HG02852 (cell line): Measurements from ENCODE around the gene PPFIA3.
A peak's percentile ranks its signal among the peaks of the same experiment; 100 is the strongest.
"Not testable (repeated sequence)": the region's sequence is repeated elsewhere in the genome, so short reads cannot be mapped to it uniquely, and the experiment has no call there.

Experiments used
- ATAC-seq: cut with Tn5 transposase; IDR thresholded peaks from one replicate; pipeline ENCODE4 v1.9.1; 2021; ENCODE audit warnings: mild to moderate bottlenecking, moderate library complexity; ENCODE audit not compliant: unreplicated experiment

The PPFIA3 gene

DNA sequence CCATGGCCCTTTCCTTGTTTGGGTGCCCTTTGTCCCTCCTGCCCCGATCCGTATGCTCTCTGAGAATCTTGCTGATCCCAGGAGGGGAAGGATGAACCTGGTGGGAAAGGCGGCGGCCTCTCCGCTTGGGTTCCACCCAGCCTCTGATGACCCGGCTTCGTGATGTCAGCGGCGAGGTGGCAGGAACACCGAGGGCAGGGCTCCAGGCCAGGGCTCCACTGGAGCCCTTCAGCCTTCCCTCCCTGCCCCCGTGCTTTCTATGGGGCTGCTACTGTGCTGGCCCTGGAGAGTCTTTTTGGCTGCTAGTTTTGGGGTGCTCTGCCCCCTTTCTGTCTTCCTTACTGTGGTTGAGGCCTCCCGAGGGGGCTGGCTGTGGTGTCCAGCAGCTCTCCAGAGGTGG, 17.0 kb upstream of the PPFIA3 start:
- ATAC-seq, result no peak

DNA sequence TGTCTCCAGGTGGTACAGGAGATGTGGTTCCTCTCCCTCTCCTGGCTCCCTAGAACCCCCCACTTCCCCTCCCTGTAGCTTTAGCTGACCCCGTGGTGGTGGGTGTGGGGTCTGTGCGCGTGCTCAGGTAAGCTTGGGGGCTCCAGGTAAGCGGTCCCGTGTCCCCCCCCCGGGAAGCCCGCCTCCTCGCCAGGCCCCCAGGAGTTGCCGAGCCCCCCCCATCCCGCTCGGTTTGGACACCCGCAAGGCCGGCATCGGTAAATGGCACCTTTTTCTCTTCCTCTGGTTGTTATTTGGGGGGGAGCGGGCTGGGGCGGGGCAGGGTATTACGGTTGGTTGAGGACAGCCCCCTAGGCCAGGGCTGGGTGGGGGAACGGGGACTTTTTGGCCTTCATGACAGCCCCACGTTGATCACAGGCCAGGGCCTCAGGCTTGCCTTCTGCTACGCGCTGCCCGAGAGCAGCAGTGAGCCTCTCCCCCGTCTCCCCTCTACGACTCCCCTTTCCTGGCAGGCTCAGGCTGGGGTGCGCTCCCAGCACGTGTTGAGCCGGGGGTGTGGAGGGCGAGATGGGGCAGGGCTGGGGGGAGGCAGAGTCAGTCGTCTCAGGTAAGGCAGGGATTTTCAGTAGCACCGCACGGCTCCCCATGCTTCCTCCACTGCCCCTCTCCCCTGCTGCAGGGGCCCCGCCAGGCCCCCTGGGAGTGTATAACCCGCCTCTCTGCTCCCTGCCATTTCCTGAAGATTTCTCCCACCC, 15.8 kb upstream of the PPFIA3 start:
- ATAC-seq, result no peak

DNA sequence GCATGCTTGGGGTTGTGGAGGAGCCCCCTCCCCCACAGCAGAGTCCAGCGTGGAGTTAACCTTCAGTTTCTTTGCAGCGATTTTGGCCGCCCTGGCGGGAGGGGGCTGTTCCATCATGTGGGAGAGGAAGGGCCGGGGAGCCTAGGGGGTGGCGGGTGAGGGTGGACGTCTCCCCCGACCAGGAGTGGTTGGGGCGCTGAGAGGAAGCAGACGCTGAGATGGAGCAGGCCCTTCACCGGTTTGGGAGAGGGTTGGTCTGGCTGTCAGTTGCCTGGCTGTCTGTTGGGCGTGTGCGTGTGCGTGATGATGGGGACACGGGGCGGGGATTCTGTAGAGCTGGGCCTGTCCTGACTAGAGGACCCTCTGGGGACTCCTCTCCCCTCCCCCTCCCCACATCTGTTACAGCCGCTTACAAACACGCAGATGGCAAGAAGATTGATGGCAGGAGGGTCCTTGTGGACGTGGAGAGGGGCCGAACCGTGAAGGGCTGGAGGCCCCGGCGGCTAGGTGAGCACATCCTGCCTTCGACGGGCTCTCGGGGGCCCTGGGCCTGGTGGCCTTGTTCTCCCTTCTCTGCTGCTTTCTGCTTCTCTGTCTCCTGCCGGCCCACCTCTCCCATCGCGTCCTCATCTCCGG, 15.0 kb upstream of the PPFIA3 start:
- ATAC-seq, result no peak

DNA sequence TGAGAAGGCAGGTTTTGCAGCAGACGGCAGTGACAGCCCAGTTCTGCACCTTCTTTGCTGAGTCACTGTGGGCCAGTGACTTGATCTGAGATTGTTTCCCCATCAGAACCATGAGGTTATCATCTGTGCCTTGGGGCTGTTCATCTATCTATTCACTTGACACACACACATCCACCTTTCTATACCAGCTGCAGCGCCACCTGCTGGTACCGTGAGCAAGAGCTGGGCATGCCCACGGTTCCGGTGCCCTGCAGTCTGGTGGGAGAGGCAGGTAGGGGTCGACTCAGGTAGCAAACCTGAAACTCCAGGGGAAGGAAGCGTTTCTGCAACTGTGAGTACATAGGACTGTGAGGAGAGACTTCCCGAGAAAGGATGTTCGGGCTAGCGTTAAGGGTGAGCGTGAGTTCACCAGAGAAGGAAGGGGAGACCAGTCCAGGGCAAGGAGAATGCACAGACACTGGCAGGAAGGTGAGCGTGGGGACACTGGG, 12.7 kb upstream of the PPFIA3 start:
- no peak for ATAC-seq

DNA sequence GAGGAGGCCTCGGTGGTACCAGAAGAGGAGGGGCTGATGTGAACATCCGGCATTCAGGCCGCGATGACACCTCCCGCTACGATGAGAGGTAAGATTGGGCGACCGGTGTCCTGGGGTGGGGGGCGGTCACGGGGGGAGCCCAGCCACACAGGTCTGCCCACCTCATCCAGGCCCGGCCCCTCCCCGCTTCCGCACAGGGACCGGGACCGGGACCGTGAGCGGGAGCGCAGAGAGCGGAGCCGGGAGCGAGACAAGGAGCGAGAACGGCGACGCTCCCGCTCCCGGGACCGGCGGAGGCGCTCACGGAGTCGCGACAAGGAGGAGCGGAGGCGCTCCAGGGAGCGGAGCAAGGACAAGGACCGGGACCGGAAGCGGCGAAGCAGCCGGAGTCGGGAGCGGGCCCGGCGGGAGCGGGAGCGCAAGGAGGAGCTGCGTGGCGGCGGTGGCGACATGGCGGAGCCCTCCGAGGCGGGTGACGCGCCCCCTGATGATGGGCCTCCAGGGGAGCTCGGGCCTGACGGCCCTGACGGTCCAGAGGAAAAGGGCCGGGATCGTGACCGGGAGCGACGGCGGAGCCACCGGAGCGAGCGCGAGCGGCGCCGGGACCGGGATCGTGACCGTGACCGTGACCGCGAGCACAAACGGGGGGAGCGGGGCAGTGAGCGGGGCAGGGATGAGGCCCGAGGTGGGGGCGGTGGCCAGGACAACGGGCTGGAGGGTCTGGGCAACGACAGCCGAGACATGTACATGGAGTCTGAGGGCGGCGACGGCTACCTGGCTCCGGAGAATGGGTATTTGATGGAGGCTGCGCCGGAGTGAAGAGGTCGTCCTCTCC, 11.5 kb upstream of the PPFIA3 start:
- no peak for ATAC-seq

- ATAC-seq, result no peak
These were observed 10.3 kb upstream of the PPFIA3 start for GRCh38 chr19:49109051-49109450.

DNA sequence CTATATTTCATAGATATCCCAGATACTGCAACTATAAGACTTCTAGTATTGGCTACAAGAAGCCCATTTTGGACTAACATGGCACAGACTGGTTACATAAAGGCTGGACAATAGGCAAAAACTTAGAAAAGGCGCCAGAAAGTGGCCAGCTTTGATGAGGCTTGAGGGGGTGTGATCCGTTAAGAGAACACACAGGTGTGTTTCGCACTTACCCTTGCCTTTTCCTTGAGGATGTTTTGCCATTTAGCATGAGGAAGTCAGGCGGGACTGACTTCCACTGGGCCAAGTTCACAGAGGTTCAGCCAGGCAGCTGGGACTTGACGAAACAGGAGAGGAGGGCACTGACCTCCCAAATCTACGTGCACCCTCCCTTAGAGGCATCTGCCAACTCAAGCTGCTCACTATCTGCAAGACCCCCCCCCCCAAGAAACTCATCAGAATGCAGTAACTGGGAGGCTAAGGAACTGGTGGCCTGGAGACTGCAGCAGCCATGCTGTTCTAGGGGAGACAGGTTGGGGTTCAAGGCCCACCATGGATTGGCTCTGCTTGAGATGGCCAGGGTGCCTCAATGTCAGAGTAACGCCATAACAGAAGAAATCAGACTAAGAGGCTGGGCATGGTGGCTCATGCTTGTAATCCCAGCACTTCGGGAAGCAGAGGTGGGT, 9.6 kb upstream of the PPFIA3 start:
- ATAC-seq, result no peak

DNA sequence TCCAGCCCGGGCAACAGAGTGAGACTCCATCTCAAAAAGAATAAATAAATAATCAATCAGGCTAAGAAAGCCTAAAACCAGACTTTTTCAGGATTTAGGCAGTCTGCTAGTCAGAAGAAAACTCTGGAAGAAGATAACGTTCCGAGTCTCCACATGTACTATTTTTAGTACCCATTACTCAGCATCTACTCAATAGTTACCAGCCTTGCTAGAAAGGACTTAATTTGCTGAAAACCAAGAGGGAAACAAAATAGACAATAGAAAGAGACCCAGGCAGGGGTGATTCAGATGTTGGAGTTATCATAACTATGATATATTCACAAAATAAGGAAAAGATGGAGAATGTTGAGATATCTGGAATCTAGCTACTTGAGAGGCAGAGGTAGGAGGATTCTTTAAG, 8.8 kb upstream of the PPFIA3 start:
- ATAC-seq, result no peak

- no peak for ATAC-seq
These were observed 7.9 kb upstream of the PPFIA3 start for GRCh38 chr19:49111218-49111998.

DNA sequence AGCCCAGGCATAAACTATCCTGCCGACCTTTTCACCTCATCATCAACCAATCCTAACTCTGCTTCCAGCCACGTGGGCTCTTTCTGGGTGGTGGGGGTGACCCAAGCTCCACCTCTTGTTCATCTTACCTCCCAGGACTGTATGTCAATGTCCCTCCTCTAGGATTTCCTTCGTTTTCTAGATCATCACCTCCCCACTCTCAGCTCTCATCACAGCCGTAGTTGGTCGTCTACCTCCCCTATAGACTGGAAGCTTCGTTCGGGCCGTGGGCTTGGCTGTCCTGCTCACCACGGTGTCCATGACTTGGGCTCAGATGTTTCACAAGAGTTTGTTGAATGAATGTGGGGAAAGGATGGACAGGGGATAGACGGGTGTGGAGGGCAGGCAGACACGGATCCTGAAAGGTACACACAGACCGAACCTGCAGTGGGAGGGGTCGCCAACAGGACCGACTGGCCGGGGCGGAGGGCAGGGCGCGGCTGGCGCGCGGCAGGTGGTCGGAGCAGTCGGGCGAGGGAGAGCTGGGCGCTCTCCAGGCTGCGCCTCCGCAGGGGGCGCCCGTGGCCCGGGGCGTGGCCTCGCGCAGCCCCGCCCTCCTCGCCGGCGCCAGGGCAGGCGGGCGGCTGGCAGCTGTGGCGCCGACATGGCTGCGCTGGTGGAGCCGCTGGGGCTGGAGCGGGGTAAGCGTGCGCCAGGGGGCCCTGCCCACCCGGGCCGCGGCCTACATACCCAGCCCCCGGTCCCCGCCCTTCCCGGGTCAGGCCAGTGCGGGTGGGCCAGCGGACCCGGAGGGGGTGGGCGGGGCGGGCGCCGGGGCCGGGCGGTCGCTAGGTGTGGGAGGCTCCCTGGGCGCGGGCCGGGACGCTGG, 5.3 kb upstream of the PPFIA3 start, which contains the start of gene LIN7B:
Gene LIN7B (plus strand): TSS at position 609 of the 868 bp plus-strand sequence. CDS start 35 bp downstream, at position 644.
- peak; percentile 42 for ATAC-seq

DNA sequence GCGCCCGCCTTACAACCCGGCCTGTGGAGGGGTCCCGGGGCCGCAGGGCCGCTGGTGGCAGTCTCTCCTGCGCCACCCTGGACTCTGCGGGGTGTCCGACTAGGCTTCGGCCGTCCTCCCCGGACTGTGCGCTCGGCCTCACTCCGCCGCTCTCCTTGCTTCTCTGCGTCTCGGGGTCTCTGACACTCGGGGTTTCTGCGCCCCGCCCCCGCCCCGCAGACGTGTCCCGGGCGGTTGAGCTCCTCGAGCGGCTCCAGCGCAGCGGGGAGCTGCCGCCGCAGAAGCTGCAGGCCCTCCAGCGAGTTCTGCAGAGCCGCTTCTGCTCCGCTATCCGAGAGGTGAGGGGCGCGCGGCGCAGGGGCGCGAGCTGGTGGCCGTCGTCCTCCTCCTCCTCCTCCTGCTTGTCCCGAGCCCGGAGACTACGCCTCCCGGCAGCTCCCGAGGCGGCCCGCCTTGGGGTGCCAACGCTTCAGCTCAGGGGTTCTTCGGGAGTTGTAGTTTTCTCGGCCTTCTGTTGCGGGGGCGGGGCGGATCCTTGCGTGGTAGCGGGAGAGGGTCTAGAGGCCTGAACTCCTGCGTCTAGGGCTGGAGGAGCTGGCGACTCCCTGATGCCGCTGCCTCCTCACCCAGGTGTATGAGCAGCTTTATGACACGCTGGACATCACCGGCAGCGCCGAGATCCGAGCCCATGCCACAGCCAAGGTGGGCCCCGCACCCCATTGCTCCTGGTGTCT, 4.5 kb upstream of the PPFIA3 start:
- ATAC-seq, result no peak

DNA sequence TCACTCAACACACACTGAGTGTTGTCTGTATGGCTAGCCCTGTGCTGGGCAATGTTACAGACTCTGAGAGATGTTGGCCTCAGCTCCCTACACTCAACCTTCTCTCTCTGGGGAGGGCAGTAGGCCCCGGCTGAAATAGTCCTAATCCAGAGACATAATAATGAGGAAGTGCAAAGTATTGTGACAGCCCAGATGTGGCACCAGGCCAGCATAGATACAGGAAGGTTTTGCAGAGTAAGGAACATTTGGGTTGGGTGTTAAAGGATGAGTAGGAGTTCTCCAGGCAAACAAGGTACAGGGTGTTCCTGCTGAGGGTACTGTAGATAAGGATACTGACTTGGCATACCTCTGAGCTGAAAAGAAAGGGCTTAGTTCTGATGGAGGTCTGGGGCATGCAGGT, 2.8 kb upstream of the PPFIA3 start:
- no peak for ATAC-seq

DNA sequence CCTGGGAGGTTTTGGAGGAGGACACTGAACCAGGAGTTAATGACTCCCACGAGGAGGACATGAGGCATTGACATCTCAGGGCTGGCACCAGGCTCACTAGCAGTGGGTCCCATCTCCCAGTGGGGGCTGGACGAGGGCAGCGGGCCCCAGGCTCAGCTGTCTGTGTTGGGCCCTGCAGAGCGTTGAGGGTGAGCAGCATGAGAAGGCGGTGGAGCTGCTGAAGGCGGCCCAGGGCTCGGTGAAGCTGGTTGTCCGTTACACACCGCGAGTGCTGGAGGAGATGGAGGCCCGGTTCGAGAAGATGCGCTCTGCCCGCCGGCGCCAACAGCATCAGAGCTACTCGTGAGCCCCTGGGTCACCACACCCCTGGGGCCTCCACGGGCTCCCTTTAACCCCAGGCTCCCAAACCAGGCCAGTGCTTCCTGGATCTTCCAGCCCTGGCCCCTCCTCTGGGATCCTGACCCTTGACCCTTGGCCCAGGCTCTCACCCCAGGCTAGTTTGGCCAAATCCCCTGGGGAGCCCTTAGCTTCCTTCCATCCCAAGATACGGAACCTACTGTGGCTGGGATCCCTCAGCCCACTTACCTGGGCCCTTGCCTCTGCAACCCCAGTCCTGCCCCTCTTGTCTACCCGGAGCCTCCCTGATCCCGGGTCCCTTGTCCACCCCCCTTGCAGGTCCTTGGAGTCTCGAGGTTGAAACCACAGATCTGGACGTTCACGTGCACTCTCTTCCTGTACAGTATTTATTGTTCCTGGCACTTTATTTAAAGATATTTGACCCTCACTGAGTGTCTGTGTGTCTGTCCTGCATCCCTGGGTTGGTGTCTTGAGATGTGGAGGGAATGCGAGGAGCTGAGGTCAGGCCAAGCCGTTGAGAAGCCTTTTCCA, 1.4 kb upstream of the PPFIA3 start:
- ATAC-seq, result no peak

- peak; percentile 70 for ATAC-seq
These were observed 556 bp upstream of the PPFIA3 start, which contains the start of gene C19orf73 for GRCh38 chr19:49118565-49119410. Gene C19orf73, minus strand, starts transcription at chr19:49119143. Its CDS starts 121 bp downstream, at chr19:49119022.

DNA sequence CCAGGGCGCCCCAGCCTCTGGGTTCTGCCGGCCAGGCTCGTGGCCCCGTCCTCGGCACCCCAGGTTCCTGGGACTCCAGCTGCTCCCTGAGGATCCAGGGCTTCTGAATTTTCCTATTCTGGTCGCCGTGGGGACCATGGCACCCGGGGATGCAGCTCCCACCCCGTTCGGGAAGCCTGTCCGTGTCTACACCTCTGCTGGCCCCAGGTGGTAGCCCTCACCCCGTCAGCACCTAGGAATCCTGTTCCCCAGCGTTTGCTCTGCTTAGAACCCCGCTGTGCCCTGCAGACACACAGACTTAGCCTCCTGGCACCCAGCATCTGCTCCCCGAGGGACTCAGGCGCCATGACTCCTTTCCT, 960 bp downstream of the PPFIA3 start:
- no peak for ATAC-seq

DNA sequence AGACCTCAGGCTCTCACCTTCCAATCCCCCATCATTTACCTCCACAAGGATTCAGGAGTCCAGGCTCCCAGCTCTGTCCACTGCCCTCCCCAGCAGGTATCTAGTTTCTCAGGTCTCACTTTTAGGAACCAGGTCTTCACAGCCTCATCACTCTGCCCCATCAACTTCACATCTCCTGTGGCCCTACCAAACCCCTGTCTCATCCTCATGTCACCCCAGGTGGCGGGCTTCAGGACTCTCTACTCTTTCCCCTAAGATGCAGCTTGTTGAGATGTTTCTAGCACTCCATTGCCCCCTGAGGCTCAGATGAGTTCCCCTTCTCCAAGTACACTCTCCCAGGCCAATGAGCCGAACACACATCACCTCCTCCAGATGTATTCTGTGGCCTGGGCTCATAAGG, 1.5 kb downstream of the PPFIA3 start:
- ATAC-seq, result no peak

- not testable (repeated sequence) for ATAC-seq
These were observed 2.5 kb downstream of the PPFIA3 start for GRCh38 chr19:49121841-49122240.
